Retina (tissue), 1 donor: ENCODE results near the gene MAP4K3.

ENCODE experiments used
- DNase-seq: peaks from one replicate; pipeline ENCODE4 v3.0.0-alpha.2; 2016

MAP4K3 gene

DNA sequence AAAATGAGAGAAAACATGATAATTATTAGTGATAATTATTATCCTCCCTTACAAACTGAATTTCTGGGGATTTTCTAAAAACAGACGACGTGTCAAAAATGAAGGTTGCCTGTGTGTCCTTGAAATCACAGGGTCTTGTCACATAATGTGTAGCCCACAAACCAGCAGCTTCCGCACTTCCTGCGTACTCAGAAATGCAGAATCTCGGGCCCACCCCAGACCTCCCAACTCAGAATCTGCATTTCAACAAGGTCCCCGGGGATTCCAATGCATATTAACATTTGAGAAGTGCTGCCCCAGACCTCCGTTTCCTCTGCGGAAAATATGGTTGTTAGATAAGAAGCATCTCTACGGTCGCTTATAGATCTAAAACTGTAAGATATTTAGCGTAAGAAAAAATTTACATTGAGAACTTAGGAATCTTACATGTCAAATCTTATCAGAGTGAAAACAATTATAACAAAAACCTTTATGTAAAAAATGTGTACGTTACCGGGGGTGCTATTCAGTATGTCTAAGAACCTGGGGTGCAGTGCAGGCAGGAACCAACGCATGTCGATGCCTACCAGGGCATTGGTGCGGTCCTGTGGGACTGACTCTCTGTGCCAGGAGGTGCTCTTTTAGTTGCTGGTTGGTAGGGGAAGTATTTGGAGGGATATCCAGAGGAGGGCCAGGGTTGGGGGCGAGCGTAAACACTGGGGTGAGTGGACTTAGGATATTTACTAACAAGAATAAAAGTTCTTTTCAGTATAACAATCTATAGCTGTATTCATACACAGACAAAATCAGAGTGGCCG, 208.5 kb downstream of the MAP4K3 start:
- DNase-seq: peak; percentile 73

DNA sequence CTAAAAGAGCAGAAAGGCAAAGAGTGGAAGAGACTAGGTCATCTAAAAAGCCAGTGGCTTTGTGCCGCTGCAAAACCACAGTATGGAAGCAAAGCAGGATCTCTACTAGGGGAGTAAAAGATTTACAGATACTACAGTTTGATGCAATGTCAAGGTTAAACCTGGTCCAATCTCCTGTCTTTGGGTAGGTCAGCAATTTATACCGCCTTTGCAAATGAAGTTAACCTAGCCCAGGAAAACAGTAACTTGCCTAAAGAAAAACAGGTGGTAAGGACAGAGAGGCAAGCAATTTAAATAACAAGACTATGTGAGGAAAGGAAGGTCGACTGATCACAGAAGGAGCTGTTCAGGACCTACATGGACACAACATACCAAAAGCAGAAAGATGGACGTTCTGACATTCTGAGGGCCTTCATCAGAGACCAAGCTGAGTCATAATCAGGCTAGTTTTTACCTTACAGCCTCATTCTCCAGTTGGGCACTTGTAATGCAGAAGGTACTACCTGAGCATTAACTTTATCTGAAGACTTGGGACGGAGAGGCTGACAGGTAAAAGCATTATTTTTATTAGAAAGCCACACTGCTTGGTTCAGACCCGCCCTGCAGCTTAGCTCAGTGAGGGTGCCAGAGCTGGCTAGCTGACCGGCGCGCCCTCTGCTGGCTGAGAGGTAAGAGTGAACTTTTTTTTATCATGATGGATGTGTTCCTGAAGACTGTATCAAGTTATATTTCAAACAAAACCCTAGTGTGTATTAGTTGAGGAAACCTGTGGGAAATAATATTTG, 209.3 kb downstream of the MAP4K3 start:
- DNase-seq: peak; percentile 75

DNA sequence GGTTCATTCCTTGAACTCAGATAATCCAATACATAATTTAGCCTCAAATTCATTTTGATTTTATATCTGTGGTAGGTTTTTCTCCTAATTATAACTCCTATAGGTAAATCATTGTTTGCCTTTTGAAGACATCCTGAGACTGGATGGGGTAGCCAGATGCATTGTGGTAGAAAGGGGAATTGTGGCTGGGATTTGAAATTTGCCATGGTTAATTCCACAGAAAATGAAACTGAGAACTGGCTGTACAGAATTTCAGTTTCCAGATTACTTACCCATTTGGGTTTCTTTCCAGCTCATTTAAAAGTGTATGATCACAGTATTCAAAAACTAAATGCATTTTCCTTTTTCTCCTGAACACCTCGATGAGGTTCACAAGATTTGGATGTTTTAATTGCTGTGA, 211.5 kb downstream of the MAP4K3 start:
- DNase-seq: no peak

DNA sequence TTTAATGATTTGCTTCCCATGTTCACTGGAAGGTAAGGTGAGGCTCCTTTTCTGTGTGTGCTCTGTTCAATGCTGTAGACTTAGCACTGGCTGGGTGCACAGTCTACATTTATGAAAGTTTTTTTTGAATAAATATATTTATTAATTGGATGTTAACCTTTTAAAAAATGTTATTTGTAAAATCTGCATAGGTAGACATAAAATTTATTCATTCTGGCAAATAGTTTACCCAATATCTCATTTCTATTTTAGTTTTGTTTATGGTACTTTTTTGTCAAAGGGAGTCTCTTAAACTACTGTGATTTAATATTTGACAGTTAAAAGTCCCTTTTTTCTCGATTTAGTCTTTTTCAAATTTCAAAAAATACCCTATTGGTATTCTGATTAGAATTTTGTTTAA, 213.2 kb downstream of the MAP4K3 start:
- DNase-seq: no peak

DNA sequence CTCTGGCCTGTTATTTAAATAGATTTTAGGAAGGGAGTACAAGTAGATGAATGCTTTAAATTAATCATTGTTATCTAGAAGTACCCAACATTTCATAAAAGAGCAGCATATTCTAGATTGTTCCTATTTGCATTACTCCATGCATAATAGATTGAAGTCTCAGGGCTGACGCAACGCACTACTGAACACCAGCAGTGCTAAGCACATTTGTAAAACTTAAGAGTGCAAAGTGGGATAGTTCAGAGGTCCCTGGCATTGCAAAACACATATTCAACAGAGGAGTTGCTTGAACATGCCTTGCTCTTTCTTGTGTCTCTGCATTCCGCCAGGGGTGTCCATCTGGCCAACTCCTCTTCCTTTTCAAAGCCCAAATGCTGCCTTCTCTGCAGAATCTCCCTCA, 215.6 kb downstream of the MAP4K3 start:
- DNase-seq: no peak

DNA sequence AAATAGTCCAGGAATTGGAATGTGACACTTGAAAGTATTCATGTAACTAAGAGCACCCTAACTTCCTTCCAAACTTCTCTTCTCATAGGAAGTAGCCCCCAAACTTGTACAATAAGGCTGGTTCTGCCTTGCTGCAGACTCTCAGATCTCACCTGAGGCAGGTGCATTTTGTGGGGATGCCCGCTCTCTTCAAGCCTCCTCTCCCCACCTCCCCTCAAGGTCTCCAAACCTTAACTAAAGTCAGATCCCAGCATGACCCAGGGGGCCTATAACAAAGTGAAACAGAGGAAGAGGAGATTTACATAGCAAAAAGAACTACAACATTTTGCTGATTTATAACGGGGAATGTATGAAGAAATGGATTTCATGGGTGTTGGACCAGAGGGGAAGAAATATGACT, 216.9 kb downstream of the MAP4K3 start:
- no peak for DNase-seq

DNA sequence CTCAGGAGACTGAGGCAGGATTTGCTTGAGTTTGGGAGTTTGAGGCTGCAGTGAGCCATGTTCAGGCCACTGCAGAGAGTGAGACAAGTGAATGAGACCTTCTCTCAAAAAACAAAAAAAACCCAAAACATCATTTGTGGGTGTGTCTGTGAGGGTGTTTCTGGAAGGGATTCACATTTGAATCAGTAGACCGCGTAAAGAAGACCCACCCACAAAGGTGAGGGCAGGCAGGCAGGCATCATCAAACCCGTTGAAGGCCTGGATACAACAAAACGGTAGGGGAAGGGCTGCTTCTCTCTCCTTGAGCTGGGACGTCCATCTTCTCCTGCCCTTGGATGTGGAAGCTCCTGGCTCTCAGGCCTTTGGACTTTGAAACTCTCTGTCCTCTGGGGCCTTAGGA, 218.7 kb downstream of the MAP4K3 start:
- no peak for DNase-seq

DNA sequence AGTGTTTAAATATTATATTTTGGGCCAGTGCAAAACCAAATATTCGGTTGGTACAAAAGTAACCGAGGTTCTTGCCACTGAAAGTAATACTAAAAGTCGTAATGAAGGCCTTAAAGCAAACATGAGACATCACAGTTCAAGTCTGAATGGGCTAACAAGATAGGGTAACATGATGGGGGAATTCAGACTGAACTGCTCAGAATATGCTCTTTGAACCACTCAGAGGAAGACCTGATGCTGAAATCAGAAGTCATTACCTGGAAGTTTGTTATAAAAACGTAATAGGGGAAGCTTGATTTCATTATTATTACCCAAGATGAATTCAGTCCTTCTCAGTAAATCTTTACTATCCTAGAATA, 219.9 kb downstream of the MAP4K3 start:
- no peak for DNase-seq

DNA sequence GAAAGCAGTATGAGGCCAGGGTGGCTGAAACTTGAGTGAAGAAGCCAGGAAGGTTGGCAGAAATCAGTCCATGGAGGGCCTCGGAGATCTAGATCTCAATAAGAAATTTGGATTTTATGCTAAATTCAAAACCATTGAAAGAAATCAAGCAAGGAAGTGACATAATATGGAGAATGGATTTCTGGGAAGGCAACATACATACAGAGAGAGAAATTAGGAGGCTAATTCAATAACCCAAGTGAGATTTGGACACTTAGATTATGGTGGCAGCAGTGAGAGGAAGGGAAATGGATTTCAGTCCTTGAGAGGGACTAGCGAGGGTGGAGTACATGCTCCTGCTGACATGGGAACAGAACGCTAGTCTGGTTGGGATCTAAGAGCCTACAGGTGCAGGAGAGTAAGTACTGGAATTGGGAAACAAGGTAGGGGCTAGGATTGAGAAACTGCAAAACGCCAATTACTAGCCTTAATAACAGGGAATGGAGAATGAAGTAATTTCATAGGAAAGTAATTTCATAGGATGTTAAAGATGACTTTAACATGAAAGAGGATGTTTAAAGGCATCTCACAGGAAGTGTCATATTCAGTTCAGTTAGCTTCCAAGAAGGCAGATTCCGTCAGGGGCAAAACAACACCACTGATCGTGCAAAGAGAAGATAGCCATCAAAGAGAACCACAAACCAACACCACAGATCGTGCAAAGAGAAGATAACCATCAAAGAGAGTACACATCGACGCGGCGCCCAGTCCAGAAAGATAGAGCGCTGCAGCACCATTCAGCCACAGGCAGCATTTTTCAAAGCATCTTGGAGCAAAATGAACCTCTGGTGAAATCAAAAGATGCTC, 220.5 kb downstream of the MAP4K3 start:
- DNase-seq: no peak

DNA sequence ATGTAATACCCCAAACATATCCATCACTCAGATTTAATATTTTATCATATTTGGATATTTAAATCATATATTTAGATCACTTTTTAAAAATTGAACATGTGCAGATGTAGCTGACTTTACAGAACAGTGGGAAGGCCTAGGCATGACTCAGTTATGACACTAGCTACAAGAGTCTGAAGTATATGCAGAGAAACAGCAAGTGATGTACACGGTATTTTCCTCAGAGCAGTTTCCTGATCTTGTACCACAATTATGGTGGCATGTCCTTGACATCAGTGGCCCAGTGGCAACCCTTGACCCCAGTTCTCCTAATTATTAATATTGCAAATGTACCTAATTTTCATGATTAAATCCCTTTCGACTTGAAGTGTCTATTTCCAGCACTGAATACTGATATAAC, 221.5 kb downstream of the MAP4K3 start:
- DNase-seq: no peak

DNA sequence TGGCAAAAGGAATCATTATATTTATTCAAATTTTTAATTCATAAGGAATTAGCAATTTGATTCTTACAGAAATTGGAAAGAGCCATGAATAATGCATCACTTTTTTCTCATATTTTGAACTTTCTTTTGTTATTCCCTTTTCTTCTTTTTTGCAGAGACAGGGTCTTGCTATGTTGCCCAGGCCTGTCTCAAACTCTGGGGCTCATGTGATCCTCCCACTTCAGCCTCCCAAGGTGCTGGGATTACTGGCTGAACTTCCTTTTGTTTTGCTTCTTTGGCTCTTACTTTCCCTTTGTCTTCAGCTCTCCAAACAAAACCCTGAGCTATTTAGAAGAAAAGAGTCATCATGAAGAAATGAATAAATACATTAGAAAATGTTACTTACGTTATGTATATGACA, 224.1 kb downstream of the MAP4K3 start:
- no peak for DNase-seq

DNA sequence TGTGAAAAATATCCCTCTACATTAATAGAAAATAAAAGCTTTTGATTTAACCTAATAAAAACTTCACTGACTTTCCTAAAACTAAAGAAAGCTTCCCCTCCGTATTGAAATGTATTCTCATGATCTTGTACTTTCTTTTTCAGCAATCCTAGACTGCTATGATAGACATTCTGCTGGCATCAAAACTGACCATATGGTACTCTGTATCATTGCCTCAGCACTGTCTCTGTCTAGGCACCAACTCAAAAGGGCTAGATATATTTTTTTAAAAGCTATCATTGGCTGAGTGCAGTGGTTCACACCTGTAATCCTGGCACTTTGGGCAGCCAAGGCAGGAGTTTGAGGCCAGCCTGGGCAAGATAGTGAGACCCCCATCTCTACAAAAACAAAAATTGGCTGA, 226.2 kb downstream of the MAP4K3 start:
- DNase-seq: no peak

DNA sequence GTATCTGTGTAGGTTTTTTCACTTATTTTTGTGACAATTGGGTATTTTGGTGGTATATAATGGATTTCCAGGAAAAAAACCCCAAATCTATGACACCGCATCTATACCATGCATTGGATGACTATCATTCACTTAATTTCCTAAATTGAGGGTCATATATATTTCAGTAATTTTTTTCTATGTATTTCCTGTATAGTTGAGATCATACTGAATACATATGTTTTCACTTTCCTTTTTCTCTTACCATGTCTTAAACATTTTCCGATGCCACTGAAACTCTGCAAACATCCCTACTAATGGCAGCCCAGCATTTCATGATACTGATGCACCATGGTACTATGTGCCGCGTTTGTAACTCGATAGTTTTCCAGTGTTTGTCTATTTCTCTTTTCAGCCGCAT, 233.7 kb downstream of the MAP4K3 start:
- no peak for DNase-seq

DNA sequence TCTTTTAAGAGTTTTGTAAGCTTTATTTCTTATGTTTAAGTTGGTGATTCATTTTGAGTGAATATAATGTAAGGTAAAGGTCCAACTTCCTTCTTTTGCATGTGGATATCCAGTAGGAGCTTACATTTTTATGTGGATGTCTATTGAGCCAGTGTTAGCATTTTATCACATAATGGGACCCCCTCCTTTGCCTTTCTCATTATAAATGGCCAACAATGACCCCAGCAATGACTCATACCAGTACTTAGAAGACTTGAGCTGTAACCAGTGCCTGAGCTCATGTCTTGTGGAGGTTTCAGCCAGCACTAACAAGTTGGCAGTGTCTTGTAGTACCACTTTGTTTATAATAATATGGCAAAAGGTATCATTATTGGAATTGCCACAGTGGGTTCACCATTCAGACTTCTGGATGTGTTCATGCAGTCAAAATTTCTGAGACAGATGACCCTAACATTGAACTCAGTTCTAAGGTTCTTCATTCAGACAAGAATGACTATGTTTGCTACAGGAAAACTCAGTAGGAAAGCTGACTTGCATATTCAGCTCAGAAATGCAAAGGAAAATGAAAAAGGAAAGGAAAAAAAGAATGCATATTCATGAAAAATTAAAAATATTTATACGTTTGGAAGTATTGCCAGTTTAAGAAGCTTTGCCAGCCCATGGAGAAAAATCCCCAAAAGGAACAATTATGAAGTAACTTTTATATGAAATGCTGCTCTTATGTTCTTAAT, 234.3 kb downstream of the MAP4K3 start:
- DNase-seq: no peak
